ENCODE measurements around the gene ZMIZ1. TPM values are rescaled to one million over a fixed set of nuclear protein-coding genes. Genes with fewer than 3 reads are reported as not detected.

Gene ZMIZ1
- total and polyA plus RNA-seq, 4 donors = 3.9 to 19.1 (median 9.8) TPM

- no peaks in the 10 kb centered on the region for H3K9me3 ChIP-seq (ENCODE audit: control insufficient read depth in 4 of 4, low read length in 3 of 4)
- WGBS = 94% methylated on average over 9 of the region's 9 CpGs
- H3K27ac ChIP-seq (ENCODE audit: low read depth in 1 of 2, low read length in 2 of 2) = no peak overlapping the region
- no peak overlapping the region for H3K4me3 ChIP-seq (ENCODE audit: low read depth in 1 of 3, low read length in 3 of 3)
- TF ChIP-seq TAF1 (conservative IDR thresholded peaks at IDR 0.05) (no peak), SP1 (IDR thresholded peaks at IDR 0.05) (no peak), FOXA1 (IDR thresholded peaks at IDR 0.05) (no peak), NR2F2 (IDR thresholded peaks at IDR 0.05) (no peak), ATF3 (IDR thresholded peaks at IDR 0.05) (no peak), EGR1 (IDR thresholded peaks at IDR 0.05; ENCODE audit: low read depth in 2 of 2) (no peak)
- H3K36me3 ChIP-seq (ENCODE audit: control insufficient read depth in 4 of 4, insufficient read depth in 3 of 4, low read depth in 1 of 4, low read length in 3 of 4) = peaks cover 0 to 15% (median 4%) of the 10 kb centered on the region in 4 donors
- no peaks in the 10 kb centered on the region for H3K27me3 ChIP-seq (ENCODE audit: control insufficient read depth in 4 of 4, insufficient read depth in 4 of 4, low read length in 3 of 4)
- peaks cover 6 to 27% (median 15%) of the 10 kb centered on the region in 4 donors for H3K4me1 ChIP-seq (ENCODE audit: control insufficient read depth in 4 of 4, insufficient read depth in 4 of 4, low read length in 3 of 4)
- no peak for DNase-seq (ENCODE audit: low spot score)
- no peak overlapping the region for H3K9ac ChIP-seq (ENCODE audit: low read depth in 1 of 2, low read length in 2 of 2)
These were observed 95.3 kb downstream of the ZMIZ1 start for GRCh38 chr10:79164075-79164474.

- peaks cover 0 to 19% (median 4%) of the 10 kb centered on the region in 4 donors for H3K36me3 ChIP-seq (ENCODE audit: control insufficient read depth in 4 of 4, insufficient read depth in 3 of 4, low read depth in 1 of 4, low read length in 3 of 4)
- no peak for TF ChIP-seq MAX (IDR thresholded peaks at IDR 0.05)
- TF ChIP-seq ATF3 (IDR thresholded peaks at IDR 0.05) = no peak
- no peak for TF ChIP-seq RXRA (IDR thresholded peaks at IDR 0.05)
- TF ChIP-seq REST (IDR thresholded peaks at IDR 0.05) = no peak
- TF ChIP-seq FOXA2 (IDR thresholded peaks at IDR 0.05) = no peak
- TF ChIP-seq GABPA (IDR thresholded peaks at IDR 0.05 in 1 of 2, conservative IDR thresholded peaks at IDR 0.05 in 1 of 2) = no peak
- no peaks in the 10 kb centered on the region for H3K9me3 ChIP-seq (ENCODE audit: control insufficient read depth in 4 of 4, low read length in 3 of 4)
- no peaks in the 10 kb centered on the region for H3K27me3 ChIP-seq (ENCODE audit: control insufficient read depth in 4 of 4, insufficient read depth in 4 of 4, low read length in 3 of 4)
- H3K27ac ChIP-seq (ENCODE audit: low read depth in 1 of 2, low read length in 2 of 2) = no peak overlapping the region
- DNase-seq (ENCODE audit: low spot score) = no peak
- WGBS = 81% methylated on average over 11 of the region's 11 CpGs
- H3K4me1 ChIP-seq (ENCODE audit: control insufficient read depth in 4 of 4, insufficient read depth in 4 of 4, low read length in 3 of 4) = peaks cover 0 to 18% (median 7%) of the 10 kb centered on the region in 4 donors
- H3K9ac ChIP-seq (ENCODE audit: low read depth in 1 of 2, low read length in 2 of 2) = no peak overlapping the region
- no peak overlapping the region for H3K4me3 ChIP-seq (ENCODE audit: low read depth in 1 of 3, low read length in 3 of 3)
These were observed 96.5 kb downstream of the ZMIZ1 start for GRCh38 chr10:79165070-79165778.

GRCh38 chr10:79166312-79166721 lies 97.6 kb downstream of the ZMIZ1 start:
- DNase-seq (ENCODE audit: low spot score) = no peak
- H3K27ac ChIP-seq (ENCODE audit: low read depth in 1 of 2, low read length in 2 of 2) = no peak overlapping the region
- H3K4me1 ChIP-seq (ENCODE audit: control insufficient read depth in 4 of 4, insufficient read depth in 4 of 4, low read length in 3 of 4) = peaks cover 0 to 11% (median 5%) of the 10 kb centered on the region in 4 donors
- H3K9me3 ChIP-seq (ENCODE audit: control insufficient read depth in 4 of 4, low read length in 3 of 4) = no peaks in the 10 kb centered on the region
- no peak for TF ChIP-seq HNF4G (IDR thresholded peaks at IDR 0.05)
- TF ChIP-seq FOXA1 (IDR thresholded peaks at IDR 0.05) = no peak
- TF ChIP-seq REST (IDR thresholded peaks at IDR 0.05) = no peak
- no peak for TF ChIP-seq TAF1 (conservative IDR thresholded peaks at IDR 0.05)
- no peak for TF ChIP-seq RXRA (IDR thresholded peaks at IDR 0.05)
- no peak for TF ChIP-seq FOXA2 (IDR thresholded peaks at IDR 0.05)
- TF ChIP-seq RAD21 (IDR thresholded peaks at IDR 0.05) = no peak
- TF ChIP-seq HNF4A (conservative IDR thresholded peaks at IDR 0.05) = no peak
- no peak for TF ChIP-seq NR2F2 (IDR thresholded peaks at IDR 0.05)
- no peak for TF ChIP-seq ATF3 (IDR thresholded peaks at IDR 0.05)
- no peak for TF ChIP-seq CTCF (IDR thresholded peaks at IDR 0.05; ENCODE audit: low read depth, low read length, missing input control)
- TF ChIP-seq EGR1 (IDR thresholded peaks at IDR 0.05; ENCODE audit: low read depth in 2 of 2) = no peak
- TF ChIP-seq GABPA (IDR thresholded peaks at IDR 0.05 in 1 of 2, conservative IDR thresholded peaks at IDR 0.05 in 1 of 2) = no peak
- H3K9ac ChIP-seq (ENCODE audit: low read depth in 1 of 2, low read length in 2 of 2) = no peak overlapping the region
- peaks cover 0 to 19% (median 4%) of the 10 kb centered on the region in 4 donors for H3K36me3 ChIP-seq (ENCODE audit: control insufficient read depth in 4 of 4, insufficient read depth in 3 of 4, low read depth in 1 of 4, low read length in 3 of 4)
- 89% methylated on average over 7 of the region's 7 CpGs for WGBS
- H3K4me3 ChIP-seq (ENCODE audit: low read depth in 1 of 3, low read length in 3 of 3) = no peak overlapping the region
- no peaks in the 10 kb centered on the region for H3K27me3 ChIP-seq (ENCODE audit: control insufficient read depth in 4 of 4, insufficient read depth in 4 of 4, low read length in 3 of 4)
